WTC11 (cell line): Measurements from ENCODE around the gene CRY2. TPM values are rescaled to one million over a fixed set of nuclear protein-coding genes. Genes with fewer than 3 reads are reported as not detected.

Experiments used
- ATAC-seq: fragments of 200-7000 bp; cut with Tn5 transposase; 2 replicates; pipeline ENCODE4 v1.10.0; 2021; ENCODE audit warnings: mild to moderate bottlenecking, moderate library complexity
- CTCF ChIA-PET: fragments of 300-600 bp; sonication (Branson Sonifier 250); formaldehyde crosslinking; loops from one replicate; lab custom pipeline; 2021; ENCODE audit warnings: antibody characterized with exemption; lab: Charles Lee
- POLR2A ChIA-PET: fragments of 350-600 bp; sonication (Branson Sonifier 250); formaldehyde crosslinking; loops from one replicate; lab custom pipeline; 2021; ENCODE audit warnings: antibody characterized with exemption; lab: Charles Lee
- DNase-seq: peaks from one replicate; pipeline ENCODE4 v3.0.0; 2021; ENCODE audit warnings: low spot score
- H3K27ac Mint-ChIP-seq: 2 replicates; pipeline ENCODE4 v1.8.0; 2021; ENCODE audit warnings: mixed read lengths
- H3K27me3 Mint-ChIP-seq: 2 replicates; pipeline ENCODE4 v1.8.0; 2021; ENCODE audit warnings: low read depth, mild to moderate bottlenecking, moderate library complexity, mixed read lengths
- H3K36me3 Mint-ChIP-seq: 2 replicates; pipeline ENCODE4 v1.8.0; 2021; ENCODE audit warnings: mixed read lengths
- H3K4me1 Mint-ChIP-seq: 2 replicates; pipeline ENCODE4 v1.8.0; 2022; ENCODE audit warnings: mixed read lengths
- H3K4me3 Mint-ChIP-seq: 2 replicates; pipeline ENCODE4 v1.8.0; 2021; ENCODE audit warnings: mild to moderate bottlenecking, moderate library complexity, mixed read lengths
- H3K9me3 Mint-ChIP-seq: 2 replicates; pipeline ENCODE4 v1.8.0; 2021; ENCODE audit warnings: mixed read lengths
- ATF1 ChIP-seq: sonication (generic); formaldehyde crosslinking; IDR thresholded peaks from 2 replicates; pipeline ENCODE4 v1.8.1; 2023; ENCODE audit warnings: mild to moderate bottlenecking, moderate library complexity, missing genetic modification reagents
- CREB1 ChIP-seq: sonication (generic); formaldehyde crosslinking; IDR thresholded peaks from 2 replicates; pipeline ENCODE4 v1.8.0; 2023; ENCODE audit warnings: mild to moderate bottlenecking, missing genetic modification reagents
- CREM ChIP-seq: sonication (generic); formaldehyde crosslinking; IDR thresholded peaks from 2 replicates; pipeline ENCODE4 v1.8.1; 2022; ENCODE audit warnings: mild to moderate bottlenecking, missing genetic modification reagents, moderate library complexity
- FOXJ3 ChIP-seq: sonication (generic); formaldehyde crosslinking; IDR thresholded peaks from 2 replicates; pipeline ENCODE4 v1.9.0; 2021; ENCODE audit warnings: missing genetic modification reagents, mild to moderate bottlenecking, borderline replicate concordance
- KAT7 ChIP-seq: sonication (generic); formaldehyde crosslinking; IDR thresholded peaks from 2 replicates; pipeline ENCODE4 v1.8.1; 2023; ENCODE audit warnings: missing genetic modification reagents, mild to moderate bottlenecking, borderline replicate concordance
- NFATC4 ChIP-seq: fragments of 250-450 bp; sonication (Bioruptor Pico); IDR thresholded peaks from 2 replicates; pipeline ENCODE4 v1.9.0; 2021; ENCODE audit warnings: mild to moderate bottlenecking
- RORB ChIP-seq: fragments of 250-450 bp; sonication (Bioruptor Pico); IDR thresholded peaks from 2 replicates; pipeline ENCODE4 v1.9.0; 2021; ENCODE audit warnings: mild to moderate bottlenecking
- TCF7 ChIP-seq: sonication (generic); formaldehyde crosslinking; IDR thresholded peaks from 2 replicates; pipeline ENCODE4 v1.8.0; 2022; ENCODE audit warnings: mild to moderate bottlenecking, low read depth, missing genetic modification reagents, moderate library complexity
- ZNF121 ChIP-seq: sonication (generic); formaldehyde crosslinking; IDR thresholded peaks from 2 replicates; pipeline ENCODE4 v1.8.0; 2023; ENCODE audit warnings: missing genetic modification reagents
- total RNA-seq: library from RNA; stranded (reverse); gene quantifications from 3 replicates; pipeline ENCODE4 v1.2.3, GENCODE V29; 2021
- TF ChIP-seq, protein P1 (sequence below): fragments of 250-450 bp; sonication (Bioruptor Pico); IDR thresholded peaks from 2 replicates; pipeline ENCODE4 v1.9.0; 2021; ENCODE audit warnings: mild to moderate bottlenecking
- TF ChIP-seq, protein P2 (sequence below): sonication (generic); formaldehyde crosslinking; IDR thresholded peaks from 2 replicates; pipeline ENCODE4 v1.8.0; 2022; ENCODE audit warnings: mild to moderate bottlenecking, missing genetic modification reagents
- TF ChIP-seq, protein P3 (sequence below): sonication (generic); formaldehyde crosslinking; IDR thresholded peaks from 2 replicates; pipeline ENCODE4 v1.8.1; 2023; ENCODE audit warnings: mild to moderate bottlenecking, missing genetic modification reagents, borderline replicate concordance
- TF ChIP-seq, protein P4 (sequence below): sonication (generic); formaldehyde crosslinking; conservative IDR thresholded peaks from 2 replicates; pipeline ENCODE4 v1.8.1; 2022; ENCODE audit warnings: mild to moderate bottlenecking, missing genetic modification reagents
- TF ChIP-seq, protein P5 (sequence below): sonication (generic); formaldehyde crosslinking; IDR thresholded peaks from 2 replicates; pipeline ENCODE4 v1.8.0; 2023; ENCODE audit warnings: missing genetic modification reagents, mild to moderate bottlenecking, borderline replicate concordance
- TF ChIP-seq, protein P6 (sequence below): sonication (generic); formaldehyde crosslinking; IDR thresholded peaks from 2 replicates; pipeline ENCODE4 v1.8.1; 2022; ENCODE audit warnings: low read depth, missing genetic modification reagents, borderline replicate concordance
- TF ChIP-seq, protein P7 (sequence below): sonication (generic); formaldehyde crosslinking; IDR thresholded peaks from 2 replicates; pipeline ENCODE4 v1.8.0; 2022; ENCODE audit warnings: mild to moderate bottlenecking, missing genetic modification reagents

The CRY2 gene
- total RNA-seq, 1 experiment from 2014 or later = 18.3 TPM

DNA sequence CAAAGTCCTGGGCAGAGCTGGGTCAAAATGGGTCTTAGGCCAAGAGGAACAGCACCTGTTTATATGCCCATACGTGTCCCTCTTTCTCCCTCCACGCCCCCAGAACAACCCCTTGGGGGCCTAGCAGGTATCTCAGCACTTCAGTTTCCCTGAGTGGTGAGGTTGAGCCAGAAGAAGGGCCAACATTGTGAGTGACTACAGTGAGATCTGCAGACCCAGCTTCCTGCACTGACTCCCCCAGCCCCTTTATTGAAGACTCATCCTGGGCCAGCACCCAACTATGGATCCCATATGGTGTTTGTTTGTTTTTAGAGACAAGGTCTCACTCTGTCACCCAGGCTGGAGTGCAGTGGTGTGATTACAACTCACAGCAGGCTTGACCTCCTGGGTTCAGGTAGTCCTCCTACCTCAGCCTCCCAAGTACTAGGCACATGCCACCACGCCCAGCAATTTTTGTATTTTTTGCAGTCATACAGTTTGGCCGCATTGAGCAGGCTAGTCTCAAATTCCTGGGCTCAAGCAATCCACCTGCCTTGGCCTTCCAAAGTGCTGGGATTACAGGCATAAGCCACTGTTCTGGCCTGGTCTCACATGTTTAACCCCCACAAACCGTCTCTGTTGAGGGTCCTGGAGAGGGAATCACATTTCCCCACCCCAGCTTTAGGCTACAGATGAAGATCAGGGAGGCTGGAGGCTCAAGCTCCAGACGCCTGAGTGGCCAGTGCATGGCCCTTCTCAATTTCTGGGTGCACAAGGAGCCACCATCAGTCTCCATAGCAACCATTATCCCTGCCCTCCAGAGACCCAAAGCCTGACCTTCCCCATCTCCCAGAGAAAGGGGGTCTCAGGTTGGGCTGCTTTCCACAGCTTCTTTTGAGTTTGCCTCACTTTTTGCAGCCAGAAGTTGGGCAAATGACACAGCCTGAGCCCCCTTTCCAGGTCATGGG is 73.5 kb downstream of the CRY2 start (continued):
- TF ChIP-seq, protein P1, sequence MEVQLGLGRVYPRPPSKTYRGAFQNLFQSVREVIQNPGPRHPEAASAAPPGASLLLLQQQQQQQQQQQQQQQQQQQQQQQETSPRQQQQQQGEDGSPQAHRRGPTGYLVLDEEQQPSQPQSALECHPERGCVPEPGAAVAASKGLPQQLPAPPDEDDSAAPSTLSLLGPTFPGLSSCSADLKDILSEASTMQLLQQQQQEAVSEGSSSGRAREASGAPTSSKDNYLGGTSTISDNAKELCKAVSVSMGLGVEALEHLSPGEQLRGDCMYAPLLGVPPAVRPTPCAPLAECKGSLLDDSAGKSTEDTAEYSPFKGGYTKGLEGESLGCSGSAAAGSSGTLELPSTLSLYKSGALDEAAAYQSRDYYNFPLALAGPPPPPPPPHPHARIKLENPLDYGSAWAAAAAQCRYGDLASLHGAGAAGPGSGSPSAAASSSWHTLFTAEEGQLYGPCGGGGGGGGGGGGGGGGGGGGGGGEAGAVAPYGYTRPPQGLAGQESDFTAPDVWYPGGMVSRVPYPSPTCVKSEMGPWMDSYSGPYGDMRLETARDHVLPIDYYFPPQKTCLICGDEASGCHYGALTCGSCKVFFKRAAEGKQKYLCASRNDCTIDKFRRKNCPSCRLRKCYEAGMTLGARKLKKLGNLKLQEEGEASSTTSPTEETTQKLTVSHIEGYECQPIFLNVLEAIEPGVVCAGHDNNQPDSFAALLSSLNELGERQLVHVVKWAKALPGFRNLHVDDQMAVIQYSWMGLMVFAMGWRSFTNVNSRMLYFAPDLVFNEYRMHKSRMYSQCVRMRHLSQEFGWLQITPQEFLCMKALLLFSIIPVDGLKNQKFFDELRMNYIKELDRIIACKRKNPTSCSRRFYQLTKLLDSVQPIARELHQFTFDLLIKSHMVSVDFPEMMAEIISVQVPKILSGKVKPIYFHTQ (CRISPR knock-in tag) = no peak

DNA sequence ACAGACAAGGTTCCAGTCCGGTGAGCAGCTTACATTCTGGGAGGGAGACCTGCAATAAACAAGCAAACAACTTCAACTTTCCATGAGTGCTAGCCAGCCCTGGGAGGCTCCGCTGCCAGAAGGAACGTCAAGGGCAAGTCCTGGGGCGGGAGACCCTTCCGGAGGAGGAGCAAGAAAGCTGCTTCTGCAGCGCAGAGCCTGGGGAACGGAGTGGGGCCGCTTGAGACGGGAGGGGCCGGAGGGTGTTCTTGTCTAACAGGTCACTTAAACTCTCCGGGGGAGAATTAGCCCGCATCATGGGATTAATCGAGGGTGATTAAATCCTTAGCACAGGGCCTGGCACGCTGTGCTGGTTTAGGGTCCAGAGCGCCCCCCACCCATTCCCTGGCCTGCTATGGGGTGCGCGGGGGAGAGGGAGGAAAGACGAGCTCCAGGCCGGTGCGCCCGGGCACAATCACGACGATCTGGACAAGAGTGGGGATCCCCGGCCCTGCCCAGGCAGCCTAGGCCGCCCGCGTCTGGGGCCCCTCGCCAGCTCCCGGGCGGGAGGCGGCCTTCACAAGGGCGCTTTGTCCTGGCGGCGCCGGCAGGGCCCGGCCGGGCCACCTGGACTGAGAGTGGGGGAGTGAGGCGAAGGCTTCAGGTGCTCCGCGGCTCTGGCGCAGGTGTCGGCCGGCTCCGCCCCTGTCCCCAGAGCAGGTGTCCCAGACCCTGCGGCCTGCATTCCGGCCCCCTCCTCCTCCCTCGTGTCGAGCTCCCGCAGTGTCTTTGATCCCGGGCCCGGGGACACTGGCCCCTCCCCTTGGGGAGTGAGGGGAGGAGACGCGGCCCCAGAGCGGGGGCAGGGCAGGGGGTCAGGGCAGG is 74.5 kb downstream of the CRY2 start:
- ATAC-seq (peak; percentile 53), DNase-seq (peak; percentile 96)
- Mint-ChIP-seq H3K27ac (peak overlapping the region; percentile 99), H3K9me3 (no peaks in the 10 kb centered on the region), H3K4me3 (peak overlapping the region; percentile 72), H3K4me1 (peaks cover 39% of the 10 kb centered on the region), H3K36me3 (peaks cover 11% of the 10 kb centered on the region), H3K27me3 (peaks cover 2% of the 10 kb centered on the region; the same call in 1 of the 2 replicates)
- POLR2A ChIA-PET = interaction anchor here (0.5 to 1.8 kb wide), 21 partner anchors 9 to 373 kb away, joined by 3 to 12 read pairs (median 5); partner anchors contain the start of gene CRY2
- CTCF ChIA-PET = interaction anchor here (0.8 to 4.0 kb wide), 13 partner anchors 24 to 470 kb away, joined by 3 to 33 read pairs (median 4); no protein-coding TSS in a partner anchor
- TF ChIP-seq ZNF121 (CRISPR knock-in tag) = peak; percentile 80
- no peak for TF ChIP-seq NFATC4
- TF ChIP-seq TCF7 = no peak
- TF ChIP-seq, protein P2, sequence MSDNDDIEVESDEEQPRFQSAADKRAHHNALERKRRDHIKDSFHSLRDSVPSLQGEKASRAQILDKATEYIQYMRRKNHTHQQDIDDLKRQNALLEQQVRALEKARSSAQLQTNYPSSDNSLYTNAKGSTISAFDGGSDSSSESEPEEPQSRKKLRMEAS (CRISPR knock-in tag) = peak; percentile 75; the same call in 1 of the 2 replicates
- TF ChIP-seq, protein P3, sequence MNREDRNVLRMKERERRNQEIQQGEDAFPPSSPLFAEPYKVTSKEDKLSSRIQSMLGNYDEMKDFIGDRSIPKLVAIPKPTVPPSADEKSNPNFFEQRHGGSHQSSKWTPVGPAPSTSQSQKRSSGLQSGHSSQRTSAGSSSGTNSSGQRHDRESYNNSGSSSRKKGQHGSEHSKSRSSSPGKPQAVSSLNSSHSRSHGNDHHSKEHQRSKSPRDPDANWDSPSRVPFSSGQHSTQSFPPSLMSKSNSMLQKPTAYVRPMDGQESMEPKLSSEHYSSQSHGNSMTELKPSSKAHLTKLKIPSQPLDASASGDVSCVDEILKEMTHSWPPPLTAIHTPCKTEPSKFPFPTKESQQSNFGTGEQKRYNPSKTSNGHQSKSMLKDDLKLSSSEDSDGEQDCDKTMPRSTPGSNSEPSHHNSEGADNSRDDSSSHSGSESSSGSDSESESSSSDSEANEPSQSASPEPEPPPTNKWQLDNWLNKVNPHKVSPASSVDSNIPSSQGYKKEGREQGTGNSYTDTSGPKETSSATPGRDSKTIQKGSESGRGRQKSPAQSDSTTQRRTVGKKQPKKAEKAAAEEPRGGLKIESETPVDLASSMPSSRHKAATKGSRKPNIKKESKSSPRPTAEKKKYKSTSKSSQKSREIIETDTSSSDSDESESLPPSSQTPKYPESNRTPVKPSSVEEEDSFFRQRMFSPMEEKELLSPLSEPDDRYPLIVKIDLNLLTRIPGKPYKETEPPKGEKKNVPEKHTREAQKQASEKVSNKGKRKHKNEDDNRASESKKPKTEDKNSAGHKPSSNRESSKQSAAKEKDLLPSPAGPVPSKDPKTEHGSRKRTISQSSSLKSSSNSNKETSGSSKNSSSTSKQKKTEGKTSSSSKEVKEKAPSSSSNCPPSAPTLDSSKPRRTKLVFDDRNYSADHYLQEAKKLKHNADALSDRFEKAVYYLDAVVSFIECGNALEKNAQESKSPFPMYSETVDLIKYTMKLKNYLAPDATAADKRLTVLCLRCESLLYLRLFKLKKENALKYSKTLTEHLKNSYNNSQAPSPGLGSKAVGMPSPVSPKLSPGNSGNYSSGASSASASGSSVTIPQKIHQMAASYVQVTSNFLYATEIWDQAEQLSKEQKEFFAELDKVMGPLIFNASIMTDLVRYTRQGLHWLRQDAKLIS = 0 out of 2 replicates have a peak, but pooled peaks have one; percentile 20
- TF ChIP-seq, protein P4, sequence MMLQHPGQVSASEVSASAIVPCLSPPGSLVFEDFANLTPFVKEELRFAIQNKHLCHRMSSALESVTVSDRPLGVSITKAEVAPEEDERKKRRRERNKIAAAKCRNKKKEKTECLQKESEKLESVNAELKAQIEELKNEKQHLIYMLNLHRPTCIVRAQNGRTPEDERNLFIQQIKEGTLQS (CRISPR knock-in tag) = no peak
- TF ChIP-seq CREM (CRISPR knock-in tag) = no peak; the same call in 1 of the 2 replicates
- no peak for TF ChIP-seq RORB (CRISPR knock-in tag)
- TF ChIP-seq, protein P5, sequence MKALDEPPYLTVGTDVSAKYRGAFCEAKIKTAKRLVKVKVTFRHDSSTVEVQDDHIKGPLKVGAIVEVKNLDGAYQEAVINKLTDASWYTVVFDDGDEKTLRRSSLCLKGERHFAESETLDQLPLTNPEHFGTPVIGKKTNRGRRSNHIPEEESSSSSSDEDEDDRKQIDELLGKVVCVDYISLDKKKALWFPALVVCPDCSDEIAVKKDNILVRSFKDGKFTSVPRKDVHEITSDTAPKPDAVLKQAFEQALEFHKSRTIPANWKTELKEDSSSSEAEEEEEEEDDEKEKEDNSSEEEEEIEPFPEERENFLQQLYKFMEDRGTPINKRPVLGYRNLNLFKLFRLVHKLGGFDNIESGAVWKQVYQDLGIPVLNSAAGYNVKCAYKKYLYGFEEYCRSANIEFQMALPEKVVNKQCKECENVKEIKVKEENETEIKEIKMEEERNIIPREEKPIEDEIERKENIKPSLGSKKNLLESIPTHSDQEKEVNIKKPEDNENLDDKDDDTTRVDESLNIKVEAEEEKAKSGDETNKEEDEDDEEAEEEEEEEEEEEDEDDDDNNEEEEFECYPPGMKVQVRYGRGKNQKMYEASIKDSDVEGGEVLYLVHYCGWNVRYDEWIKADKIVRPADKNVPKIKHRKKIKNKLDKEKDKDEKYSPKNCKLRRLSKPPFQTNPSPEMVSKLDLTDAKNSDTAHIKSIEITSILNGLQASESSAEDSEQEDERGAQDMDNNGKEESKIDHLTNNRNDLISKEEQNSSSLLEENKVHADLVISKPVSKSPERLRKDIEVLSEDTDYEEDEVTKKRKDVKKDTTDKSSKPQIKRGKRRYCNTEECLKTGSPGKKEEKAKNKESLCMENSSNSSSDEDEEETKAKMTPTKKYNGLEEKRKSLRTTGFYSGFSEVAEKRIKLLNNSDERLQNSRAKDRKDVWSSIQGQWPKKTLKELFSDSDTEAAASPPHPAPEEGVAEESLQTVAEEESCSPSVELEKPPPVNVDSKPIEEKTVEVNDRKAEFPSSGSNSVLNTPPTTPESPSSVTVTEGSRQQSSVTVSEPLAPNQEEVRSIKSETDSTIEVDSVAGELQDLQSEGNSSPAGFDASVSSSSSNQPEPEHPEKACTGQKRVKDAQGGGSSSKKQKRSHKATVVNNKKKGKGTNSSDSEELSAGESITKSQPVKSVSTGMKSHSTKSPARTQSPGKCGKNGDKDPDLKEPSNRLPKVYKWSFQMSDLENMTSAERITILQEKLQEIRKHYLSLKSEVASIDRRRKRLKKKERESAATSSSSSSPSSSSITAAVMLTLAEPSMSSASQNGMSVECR (CRISPR knock-in tag) = no peak
- TF ChIP-seq CREB1 (CRISPR knock-in tag) = no peak
- 0 out of 2 replicates have a peak, but pooled peaks have one; percentile 64 for TF ChIP-seq KAT7 (CRISPR knock-in tag)
- no peak for TF ChIP-seq ATF1 (CRISPR knock-in tag)
- TF ChIP-seq, protein P6, sequence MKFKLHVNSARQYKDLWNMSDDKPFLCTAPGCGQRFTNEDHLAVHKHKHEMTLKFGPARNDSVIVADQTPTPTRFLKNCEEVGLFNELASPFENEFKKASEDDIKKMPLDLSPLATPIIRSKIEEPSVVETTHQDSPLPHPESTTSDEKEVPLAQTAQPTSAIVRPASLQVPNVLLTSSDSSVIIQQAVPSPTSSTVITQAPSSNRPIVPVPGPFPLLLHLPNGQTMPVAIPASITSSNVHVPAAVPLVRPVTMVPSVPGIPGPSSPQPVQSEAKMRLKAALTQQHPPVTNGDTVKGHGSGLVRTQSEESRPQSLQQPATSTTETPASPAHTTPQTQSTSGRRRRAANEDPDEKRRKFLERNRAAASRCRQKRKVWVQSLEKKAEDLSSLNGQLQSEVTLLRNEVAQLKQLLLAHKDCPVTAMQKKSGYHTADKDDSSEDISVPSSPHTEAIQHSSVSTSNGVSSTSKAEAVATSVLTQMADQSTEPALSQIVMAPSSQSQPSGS = no peak
- no peak for TF ChIP-seq FOXJ3
- TF ChIP-seq, protein P7, sequence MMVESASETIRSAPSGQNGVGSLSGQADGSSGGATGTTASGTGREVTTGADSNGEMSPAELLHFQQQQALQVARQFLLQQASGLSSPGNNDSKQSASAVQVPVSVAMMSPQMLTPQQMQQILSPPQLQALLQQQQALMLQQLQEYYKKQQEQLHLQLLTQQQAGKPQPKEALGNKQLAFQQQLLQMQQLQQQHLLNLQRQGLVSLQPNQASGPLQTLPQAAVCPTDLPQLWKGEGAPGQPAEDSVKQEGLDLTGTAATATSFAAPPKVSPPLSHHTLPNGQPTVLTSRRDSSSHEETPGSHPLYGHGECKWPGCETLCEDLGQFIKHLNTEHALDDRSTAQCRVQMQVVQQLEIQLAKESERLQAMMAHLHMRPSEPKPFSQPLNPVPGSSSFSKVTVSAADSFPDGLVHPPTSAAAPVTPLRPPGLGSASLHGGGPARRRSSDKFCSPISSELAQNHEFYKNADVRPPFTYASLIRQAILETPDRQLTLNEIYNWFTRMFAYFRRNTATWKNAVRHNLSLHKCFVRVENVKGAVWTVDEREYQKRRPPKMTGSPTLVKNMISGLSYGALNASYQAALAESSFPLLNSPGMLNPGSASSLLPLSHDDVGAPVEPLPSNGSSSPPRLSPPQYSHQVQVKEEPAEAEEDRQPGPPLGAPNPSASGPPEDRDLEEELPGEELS (CRISPR knock-in tag) = peak; percentile 60
